GM12878 (cell line): ENCODE measurements around the gene ZCRB1.

Experiments
- CTCF ChIP-seq, 3 experiments: IDR thresholded peaks in 2 of 3; conservative IDR thresholded peaks in 1 of 3; 2 replicates each; pipeline ENCODE4 v1.5.1; 2011; ENCODE audit warnings: low read depth in 3 of 3, low read length in 3 of 3, mild to moderate bottlenecking in 3 of 3, control low read depth in 2 of 3, moderate library complexity in 2 of 3, inconsistent platforms in 1 of 3, mixed read lengths in 1 of 3; ENCODE audit not compliant: control insufficient read depth in 2 of 3, insufficient read depth in 1 of 3; ENCODE audit errors: extremely low read depth in 1 of 3
- EGR1 ChIP-seq, 2 experiments: IDR thresholded peaks; 1 replicate in 1 of 2; 2 replicates in 1 of 2; pipeline ENCODE4 v1.6.1; 2011 to 2012; ENCODE audit warnings: low read depth in 2 of 2, low read length in 2 of 2, borderline replicate concordance in 1 of 2, mild to moderate bottlenecking in 1 of 2, moderate library complexity in 1 of 2
- NBN ChIP-seq: fragments of 450-650 bp; IDR thresholded peaks from 2 replicates; pipeline ENCODE4 v1.6.1; 2016
- REST ChIP-seq: IDR thresholded peaks from 2 replicates; pipeline ENCODE4 v1.6.1; 2012; ENCODE audit warnings: mild to moderate bottlenecking, low read depth, low read length
- USF1 ChIP-seq: IDR thresholded peaks from 2 replicates; pipeline ENCODE4 v1.6.1; 2011; ENCODE audit warnings: borderline replicate concordance, low read depth, mild to moderate bottlenecking, moderate library complexity, mixed read lengths, low read length; ENCODE audit not compliant: insufficient read depth; ENCODE audit errors: extremely low read length
- TF ChIP-seq, protein P1 (sequence below): IDR thresholded peaks from 2 replicates; pipeline ENCODE4 v1.6.1; 2011; ENCODE audit warnings: low read depth, mild to moderate bottlenecking, low read length, moderate library complexity, borderline replicate concordance; ENCODE audit errors: extremely low read depth

GRCh38 chr12:42277396-42278127 lies 48.3 kb downstream of the ZCRB1 start:
- TF ChIP-seq, protein P1, sequence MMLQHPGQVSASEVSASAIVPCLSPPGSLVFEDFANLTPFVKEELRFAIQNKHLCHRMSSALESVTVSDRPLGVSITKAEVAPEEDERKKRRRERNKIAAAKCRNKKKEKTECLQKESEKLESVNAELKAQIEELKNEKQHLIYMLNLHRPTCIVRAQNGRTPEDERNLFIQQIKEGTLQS, result no peak
- TF ChIP-seq CTCF (IDR thresholded peaks at IDR 0.05 in 2 of 3, conservative IDR thresholded peaks at IDR 0.05 in 1 of 3; ENCODE audit: control insufficient read depth in 2 of 3, extremely low read depth in 1 of 3, insufficient read depth in 1 of 3, low read depth in 3 of 3, low read length in 3 of 3), result no peak
- TF ChIP-seq REST, result no peak
- TF ChIP-seq USF1, result no peak
- TF ChIP-seq EGR1 (IDR thresholded peaks at IDR 0.05; ENCODE audit: borderline replicate concordance in 1 of 2, low read depth in 2 of 2, low read length in 2 of 2), result no peak
- no peak for TF ChIP-seq NBN
